Measurements from ENCODE around the gene FXR2.
A peak's percentile ranks its signal among the peaks of the same experiment; 100 is the strongest.

DNA sequence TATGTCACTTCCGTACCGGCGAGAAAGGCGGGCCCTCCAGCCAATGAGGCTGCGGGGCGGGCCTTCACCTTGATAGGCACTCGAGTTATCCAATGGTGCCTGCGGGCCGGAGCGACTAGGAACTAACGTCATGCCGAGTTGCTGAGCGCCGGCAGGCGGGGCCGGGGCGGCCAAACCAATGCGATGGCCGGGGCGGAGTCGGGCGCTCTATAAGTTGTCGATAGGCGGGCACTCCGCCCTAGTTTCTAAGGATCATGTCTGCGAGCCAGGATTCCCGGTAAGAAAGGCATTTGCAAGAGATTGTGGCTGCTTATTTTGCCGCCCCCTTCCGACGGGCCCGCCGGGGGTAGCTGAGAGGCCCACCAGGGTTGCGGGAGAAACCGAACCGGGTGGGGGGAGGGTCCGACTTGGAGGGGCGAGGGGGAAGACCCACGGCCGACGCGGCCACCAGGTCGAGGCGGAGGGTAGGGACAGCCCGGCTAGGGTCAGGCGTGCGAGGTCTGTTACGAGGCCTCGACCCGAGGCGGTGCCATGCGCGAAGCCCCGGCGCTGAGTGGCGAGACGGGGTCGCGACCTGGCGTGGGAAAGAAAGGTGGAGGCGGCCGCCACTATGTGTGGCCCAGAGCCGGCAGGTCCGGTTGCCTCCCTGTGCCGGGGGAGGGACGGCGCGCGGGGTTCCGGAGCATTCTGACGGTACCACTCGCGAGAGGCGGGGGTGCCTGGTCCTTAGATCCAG, 41.9 kb downstream of the FXR2 start:
- TF ChIP-seq, protein P1, sequence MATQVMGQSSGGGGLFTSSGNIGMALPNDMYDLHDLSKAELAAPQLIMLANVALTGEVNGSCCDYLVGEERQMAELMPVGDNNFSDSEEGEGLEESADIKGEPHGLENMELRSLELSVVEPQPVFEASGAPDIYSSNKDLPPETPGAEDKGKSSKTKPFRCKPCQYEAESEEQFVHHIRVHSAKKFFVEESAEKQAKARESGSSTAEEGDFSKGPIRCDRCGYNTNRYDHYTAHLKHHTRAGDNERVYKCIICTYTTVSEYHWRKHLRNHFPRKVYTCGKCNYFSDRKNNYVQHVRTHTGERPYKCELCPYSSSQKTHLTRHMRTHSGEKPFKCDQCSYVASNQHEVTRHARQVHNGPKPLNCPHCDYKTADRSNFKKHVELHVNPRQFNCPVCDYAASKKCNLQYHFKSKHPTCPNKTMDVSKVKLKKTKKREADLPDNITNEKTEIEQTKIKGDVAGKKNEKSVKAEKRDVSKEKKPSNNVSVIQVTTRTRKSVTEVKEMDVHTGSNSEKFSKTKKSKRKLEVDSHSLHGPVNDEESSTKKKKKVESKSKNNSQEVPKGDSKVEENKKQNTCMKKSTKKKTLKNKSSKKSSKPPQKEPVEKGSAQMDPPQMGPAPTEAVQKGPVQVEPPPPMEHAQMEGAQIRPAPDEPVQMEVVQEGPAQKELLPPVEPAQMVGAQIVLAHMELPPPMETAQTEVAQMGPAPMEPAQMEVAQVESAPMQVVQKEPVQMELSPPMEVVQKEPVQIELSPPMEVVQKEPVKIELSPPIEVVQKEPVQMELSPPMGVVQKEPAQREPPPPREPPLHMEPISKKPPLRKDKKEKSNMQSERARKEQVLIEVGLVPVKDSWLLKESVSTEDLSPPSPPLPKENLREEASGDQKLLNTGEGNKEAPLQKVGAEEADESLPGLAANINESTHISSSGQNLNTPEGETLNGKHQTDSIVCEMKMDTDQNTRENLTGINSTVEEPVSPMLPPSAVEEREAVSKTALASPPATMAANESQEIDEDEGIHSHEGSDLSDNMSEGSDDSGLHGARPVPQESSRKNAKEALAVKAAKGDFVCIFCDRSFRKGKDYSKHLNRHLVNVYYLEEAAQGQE (IDR thresholded peaks at IDR 0.05; ENCODE audit: low read depth, low read length): 0 out of 2 replicates have a peak, but pooled peaks have one; percentile 43
- TF ChIP-seq SUPT20H (IDR thresholded peaks at IDR 0.05; ENCODE audit: borderline replicate concordance, control insufficient read depth, low read depth, low read length) (no peak), SIN3A (IDR thresholded peaks at IDR 0.05; ENCODE audit: low read depth, low read length) (no peak), ESRRA (IDR thresholded peaks at IDR 0.05; ENCODE audit: low read length) (no peak), SUZ12 (IDR thresholded peaks at IDR 0.05; ENCODE audit: unreplicated experiment) (no peak), HCFC1 (IDR thresholded peaks at IDR 0.05; ENCODE audit: low read length) (0 out of 2 replicates have a peak, but pooled peaks have one; percentile 60), MTA2 (IDR thresholded peaks at IDR 0.05; ENCODE audit: low read depth) (no peak), ETV6 (conservative IDR thresholded peaks at IDR 0.05 in 1 of 2, IDR thresholded peaks at IDR 0.05 in 1 of 2; ENCODE audit: borderline replicate concordance in 1 of 2, low read depth in 1 of 2) (no peak), POLR2AphosphoS5 (IDR thresholded peaks at IDR 0.05; ENCODE audit: low read length) (peak; percentile 99), RAD21 (IDR thresholded peaks at IDR 0.05; ENCODE audit: insufficient read depth, low read depth, low read length) (no peak)
- TF ChIP-seq, protein P2, sequence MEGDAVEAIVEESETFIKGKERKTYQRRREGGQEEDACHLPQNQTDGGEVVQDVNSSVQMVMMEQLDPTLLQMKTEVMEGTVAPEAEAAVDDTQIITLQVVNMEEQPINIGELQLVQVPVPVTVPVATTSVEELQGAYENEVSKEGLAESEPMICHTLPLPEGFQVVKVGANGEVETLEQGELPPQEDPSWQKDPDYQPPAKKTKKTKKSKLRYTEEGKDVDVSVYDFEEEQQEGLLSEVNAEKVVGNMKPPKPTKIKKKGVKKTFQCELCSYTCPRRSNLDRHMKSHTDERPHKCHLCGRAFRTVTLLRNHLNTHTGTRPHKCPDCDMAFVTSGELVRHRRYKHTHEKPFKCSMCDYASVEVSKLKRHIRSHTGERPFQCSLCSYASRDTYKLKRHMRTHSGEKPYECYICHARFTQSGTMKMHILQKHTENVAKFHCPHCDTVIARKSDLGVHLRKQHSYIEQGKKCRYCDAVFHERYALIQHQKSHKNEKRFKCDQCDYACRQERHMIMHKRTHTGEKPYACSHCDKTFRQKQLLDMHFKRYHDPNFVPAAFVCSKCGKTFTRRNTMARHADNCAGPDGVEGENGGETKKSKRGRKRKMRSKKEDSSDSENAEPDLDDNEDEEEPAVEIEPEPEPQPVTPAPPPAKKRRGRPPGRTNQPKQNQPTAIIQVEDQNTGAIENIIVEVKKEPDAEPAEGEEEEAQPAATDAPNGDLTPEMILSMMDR (IDR thresholded peaks at IDR 0.05 in 2 of 3, conservative IDR thresholded peaks at IDR 0.05 in 1 of 3; ENCODE audit: control insufficient read depth in 2 of 3, extremely low read depth in 1 of 3, insufficient read depth in 1 of 3, low read depth in 3 of 3, low read length in 3 of 3): no peak
- TF ChIP-seq, protein P3, sequence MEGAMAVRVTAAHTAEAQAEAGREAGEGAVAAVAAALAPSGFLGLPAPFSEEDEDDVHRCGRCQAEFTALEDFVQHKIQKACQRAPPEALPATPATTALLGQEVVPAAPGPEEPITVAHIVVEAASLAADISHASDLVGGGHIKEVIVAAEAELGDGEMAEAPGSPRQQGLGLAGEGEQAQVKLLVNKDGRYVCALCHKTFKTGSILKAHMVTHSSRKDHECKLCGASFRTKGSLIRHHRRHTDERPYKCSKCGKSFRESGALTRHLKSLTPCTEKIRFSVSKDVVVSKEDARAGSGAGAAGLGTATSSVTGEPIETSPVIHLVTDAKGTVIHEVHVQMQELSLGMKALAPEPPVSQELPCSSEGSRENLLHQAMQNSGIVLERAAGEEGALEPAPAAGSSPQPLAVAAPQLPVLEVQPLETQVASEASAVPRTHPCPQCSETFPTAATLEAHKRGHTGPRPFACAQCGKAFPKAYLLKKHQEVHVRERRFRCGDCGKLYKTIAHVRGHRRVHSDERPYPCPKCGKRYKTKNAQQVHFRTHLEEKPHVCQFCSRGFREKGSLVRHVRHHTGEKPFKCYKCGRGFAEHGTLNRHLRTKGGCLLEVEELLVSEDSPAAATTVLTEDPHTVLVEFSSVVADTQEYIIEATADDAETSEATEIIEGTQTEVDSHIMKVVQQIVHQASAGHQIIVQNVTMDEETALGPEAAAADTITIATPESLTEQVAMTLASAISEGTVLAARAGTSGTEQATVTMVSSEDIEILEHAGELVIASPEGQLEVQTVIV (IDR thresholded peaks at IDR 0.05; ENCODE audit: borderline replicate concordance, partially characterized antibody): no peak
- TF ChIP-seq, protein P4, sequence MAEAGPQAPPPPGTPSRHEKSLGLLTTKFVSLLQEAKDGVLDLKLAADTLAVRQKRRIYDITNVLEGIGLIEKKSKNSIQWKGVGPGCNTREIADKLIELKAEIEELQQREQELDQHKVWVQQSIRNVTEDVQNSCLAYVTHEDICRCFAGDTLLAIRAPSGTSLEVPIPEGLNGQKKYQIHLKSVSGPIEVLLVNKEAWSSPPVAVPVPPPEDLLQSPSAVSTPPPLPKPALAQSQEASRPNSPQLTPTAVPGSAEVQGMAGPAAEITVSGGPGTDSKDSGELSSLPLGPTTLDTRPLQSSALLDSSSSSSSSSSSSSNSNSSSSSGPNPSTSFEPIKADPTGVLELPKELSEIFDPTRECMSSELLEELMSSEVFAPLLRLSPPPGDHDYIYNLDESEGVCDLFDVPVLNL (IDR thresholded peaks at IDR 0.05; ENCODE audit: low read depth, low read length): 0 out of 2 replicates have a peak, but pooled peaks have one; percentile 3
